Gastrocnemius medialis (tissue), 4 donors: ENCODE data around the gene SLC8A3. TPM values are rescaled to one million over a fixed set of nuclear protein-coding genes. Genes with fewer than 3 reads are reported as not detected.

Experiments used
- ATAC-seq, 2 donors: fragments of 150-250 bp; one replicate each; pipeline ENCODE4 v1.9.1; 2016
- DNase-seq, 2 donors: peaks; one replicate each; pipeline ENCODE4 v3.0.0-alpha.2; 2019
- H3K27ac ChIP-seq, 4 donors: fragments of 200-600 bp; sonication (generic); 1 replicate in 1 of 4; 2 replicates in 3 of 4; pipeline ENCODE4 v1.5.1; 2016 to 2018; ENCODE audit warnings: mild to moderate bottlenecking in 2 of 4, moderate library complexity in 1 of 4
- H3K27me3 ChIP-seq, 3 donors: fragments of 200-600 bp; sonication (generic) in 2 of 3; 1 replicate in 1 of 3; 2 replicates in 2 of 3; pipeline versions ENCODE4 v1.5.1 to v1.6.0; 2016 to 2019; ENCODE audit warnings: mild to moderate bottlenecking in 1 of 3, moderate library complexity in 1 of 3
- H3K36me3 ChIP-seq, 2 donors: fragments of 200-600 bp; sonication (generic) in 1 of 2; one replicate each; pipeline ENCODE4 v1.5.1; 2017 to 2018
- H3K4me1 ChIP-seq, 2 donors: fragments of 200-600 bp; sonication (generic) in 1 of 2; one replicate each; pipeline ENCODE4 v1.5.1; 2016 to 2017; ENCODE audit warnings: mild to moderate bottlenecking in 2 of 2
- H3K4me3 ChIP-seq, 4 donors: fragments of 200-600 bp; sonication (generic) in 3 of 4; 1 replicate in 1 of 4; 2 replicates in 3 of 4; pipeline ENCODE4 v1.5.1; 2016 to 2019; ENCODE audit warnings: mild to moderate bottlenecking in 2 of 4
- H3K9me3 ChIP-seq, 3 donors: fragments of 200-600 bp; sonication (generic) in 2 of 3; 1 replicate in 1 of 3; 2 replicates in 2 of 3; pipeline ENCODE4 v1.5.1; 2016 to 2019
- CTCF ChIP-seq, 5 experiments: fragments of 450-650 bp in 3 of 5; fragments of 200-600 bp in 2 of 5; sonication (generic) in 2 of 5; IDR thresholded peaks in 4 of 5; conservative IDR thresholded peaks in 1 of 5; 1 replicate in 4 of 5; 2 replicates in 1 of 5; pipeline ENCODE4 v1.5.1; 2016 to 2019; ENCODE audit warnings: antibody characterized with exemption in 5 of 5, mild to moderate bottlenecking in 3 of 5, moderate library complexity in 3 of 5
- POLR2A ChIP-seq, 2 donors: fragments of 450-650 bp; IDR thresholded peaks; one replicate each; pipeline ENCODE4 v1.6.1; 2017; ENCODE audit warnings: antibody characterized with exemption in 2 of 2, mild to moderate bottlenecking in 2 of 2, moderate library complexity in 2 of 2
- in situ Hi-C, 4 donors: fragments of 200-750 bp; cut with MboI; loops; one replicate each; pipeline versions ENCODE4 v1.15.0 to v1.8.0; 2017; ENCODE audit warnings: low sequenced_read_pairs in 4 of 4
- intact Hi-C: fragments of 100-400 bp; cut with DNase I; formaldehyde crosslinking; loops from one replicate; pipeline ENCODE4 v1.15.1; 2023; ENCODE audit warnings: low total_unique reads
- total RNA-seq, 4 donors: library from RNA; depleted of rRNA; stranded (reverse); fragments of >200 nt; gene quantifications; one replicate each; pipeline versions ENCODE4 v1.1.0 to v1.2.3, GENCODE V29; 2016

SLC8A3 gene
- total RNA-seq, 4 donors from 2014 or later: 8.5 to 14.1 (median 12.6) TPM

DNA sequence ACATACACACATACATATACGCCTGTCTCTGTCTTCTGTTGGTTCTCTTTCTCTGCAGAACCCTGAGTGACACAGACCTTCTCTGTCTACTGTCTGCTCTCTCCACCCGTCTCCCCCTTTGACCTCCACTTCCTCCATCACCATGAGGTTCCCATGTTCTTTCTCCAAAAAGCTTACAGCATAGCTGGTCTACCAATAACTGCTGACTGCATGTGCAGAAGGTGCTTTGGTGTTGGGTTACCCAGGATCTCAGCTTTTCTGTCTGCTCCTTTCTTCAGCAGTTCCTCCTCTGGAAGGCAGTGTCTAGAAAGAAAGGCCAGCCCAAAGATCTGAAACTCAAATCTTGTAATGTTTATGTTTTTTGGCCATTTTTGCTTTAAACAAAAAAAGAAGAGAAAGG is 184.0 kb downstream of the SLC8A3 start:
- in situ Hi-C loops: no loop called here
- ATAC-seq: no peak
- Histone ChIP-seq H3K9me3 (no peaks in the 10 kb centered on the region), H3K4me3 (no peak overlapping the region), H3K36me3 (no peaks in the 10 kb centered on the region), H3K27me3 (no peaks in the 10 kb centered on the region), H3K4me1 (no peaks in the 10 kb centered on the region), H3K27ac (no peak overlapping the region)
- intact Hi-C loops: no loop called here
- TF ChIP-seq CTCF (IDR thresholded peaks at IDR 0.05 in 4 of 5, conservative IDR thresholded peaks at IDR 0.05 in 1 of 5): no peak
- no peak for TF ChIP-seq POLR2A (IDR thresholded peaks at IDR 0.05)
- DNase-seq: no peak

DNA sequence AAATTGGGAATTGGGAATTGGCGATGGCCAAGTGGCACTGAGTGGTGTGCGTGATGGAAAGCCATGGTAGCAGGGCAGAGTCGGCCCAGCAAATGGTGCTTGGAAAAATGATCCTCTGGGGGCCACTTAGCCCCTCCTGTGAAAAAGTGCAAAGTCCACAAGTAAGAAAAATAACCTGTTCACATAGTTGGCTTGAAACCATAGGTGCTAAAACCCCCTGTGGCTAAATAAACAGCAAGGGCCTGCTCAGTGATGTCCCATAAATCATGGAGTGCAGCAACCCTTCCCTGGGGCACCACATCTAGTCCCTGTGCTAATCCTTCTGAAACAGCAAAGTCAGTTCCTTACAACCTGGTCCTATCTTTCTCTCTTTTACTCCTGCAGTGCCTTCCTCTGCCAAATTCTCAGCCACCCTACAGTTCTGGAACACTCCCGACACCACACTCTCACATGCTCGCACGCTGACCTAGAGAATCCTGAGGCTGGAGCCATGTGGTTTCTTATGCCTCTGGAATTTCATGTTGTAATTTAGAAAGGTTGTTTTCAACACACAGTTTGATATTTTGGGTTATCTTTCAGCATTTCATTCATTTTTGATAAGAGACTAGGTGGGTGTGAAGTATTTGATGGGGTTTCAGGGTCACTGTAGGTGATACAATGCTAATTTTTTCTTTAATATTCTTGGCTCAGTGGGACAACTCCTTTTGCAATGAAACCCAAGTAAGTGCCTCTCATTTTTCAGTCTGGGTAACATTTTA is 186.0 kb downstream of the SLC8A3 start:
- Histone ChIP-seq H3K9me3 (no peaks in the 10 kb centered on the region), H3K36me3 (no peaks in the 10 kb centered on the region), H3K27ac (no peak overlapping the region), H3K4me1 (no peaks in the 10 kb centered on the region), H3K4me3 (no peak overlapping the region), H3K27me3 (no peaks in the 10 kb centered on the region)
- intact Hi-C loops: no loop called here
- in situ Hi-C loops: no loop called here
- no peak for TF ChIP-seq CTCF (IDR thresholded peaks at IDR 0.05 in 4 of 5, conservative IDR thresholded peaks at IDR 0.05 in 1 of 5)
- TF ChIP-seq POLR2A (IDR thresholded peaks at IDR 0.05): no peak
- no peak for DNase-seq
- no peak for ATAC-seq

GRCh38 chr14:70000601-70001000 is 188.2 kb downstream of the SLC8A3 start:
- no peak overlapping the region for H3K4me3 ChIP-seq
- in situ Hi-C loops (no loop called here), intact Hi-C loops (no loop called here)
- H3K4me1 ChIP-seq: no peaks in the 10 kb centered on the region
- no peak for DNase-seq
- no peaks in the 10 kb centered on the region for H3K36me3 ChIP-seq
- no peak for ATAC-seq
- TF ChIP-seq CTCF (IDR thresholded peaks at IDR 0.05 in 4 of 5, conservative IDR thresholded peaks at IDR 0.05 in 1 of 5) (no peak), POLR2A (IDR thresholded peaks at IDR 0.05) (no peak)
- H3K27ac ChIP-seq: no peak overlapping the region
- H3K27me3 ChIP-seq: no peaks in the 10 kb centered on the region
- H3K9me3 ChIP-seq: no peaks in the 10 kb centered on the region

DNA sequence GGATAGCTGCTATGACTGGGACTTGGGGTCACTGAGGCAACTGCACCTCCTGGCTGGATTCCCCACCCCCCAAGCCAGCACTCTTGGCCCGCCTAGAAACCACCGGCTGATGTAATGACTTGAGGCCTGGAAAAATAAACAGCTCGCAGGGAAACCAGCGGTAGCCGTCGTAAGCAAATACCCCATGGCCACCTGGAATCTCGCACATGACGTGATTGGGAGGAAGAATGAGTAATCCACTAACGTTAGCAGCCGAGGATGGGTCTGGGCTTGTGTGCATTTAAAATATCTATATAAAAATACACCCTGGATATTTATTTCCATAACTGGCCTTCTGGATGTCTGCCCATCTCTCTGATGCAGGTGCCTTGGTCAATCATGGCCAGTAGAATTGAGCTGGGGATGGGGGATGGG is 189.5 kb downstream of the SLC8A3 start:
- no peaks in the 10 kb centered on the region for H3K27me3 ChIP-seq
- intact Hi-C loops (no loop called here), in situ Hi-C loops (no loop called here)
- H3K4me1 ChIP-seq: no peaks in the 10 kb centered on the region
- H3K27ac ChIP-seq: no peak overlapping the region
- no peaks in the 10 kb centered on the region for H3K36me3 ChIP-seq
- TF ChIP-seq POLR2A (IDR thresholded peaks at IDR 0.05): no peak
- TF ChIP-seq CTCF (IDR thresholded peaks at IDR 0.05 in 4 of 5, conservative IDR thresholded peaks at IDR 0.05 in 1 of 5): no peak
- DNase-seq (no peak), ATAC-seq (no peak)
- H3K4me3 ChIP-seq: no peak overlapping the region
- H3K9me3 ChIP-seq: no peaks in the 10 kb centered on the region

DNA sequence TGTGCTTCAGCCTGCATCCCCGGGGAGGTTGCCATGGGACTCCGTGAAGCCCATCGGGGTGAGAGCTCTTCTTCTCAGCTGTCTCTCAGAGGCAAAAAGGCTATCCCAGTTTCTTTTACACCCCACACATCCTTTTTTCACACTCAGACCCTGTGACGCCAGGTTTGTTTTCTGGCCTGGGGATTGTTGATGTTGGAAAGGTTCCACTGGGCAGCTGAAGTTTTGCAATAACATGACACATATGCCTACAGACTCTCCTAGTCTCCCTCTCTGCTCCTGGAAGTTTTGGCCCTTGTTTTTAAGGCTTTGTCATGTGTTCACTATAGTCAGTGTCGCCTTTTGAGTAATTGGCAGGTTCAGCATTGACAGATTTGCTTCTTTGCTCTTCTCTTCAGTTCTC is 190.9 kb downstream of the SLC8A3 start:
- H3K9me3 ChIP-seq: no peaks in the 10 kb centered on the region
- H3K36me3 ChIP-seq: no peaks in the 10 kb centered on the region
- H3K27ac ChIP-seq: no peak overlapping the region
- no peaks in the 10 kb centered on the region for H3K4me1 ChIP-seq
- in situ Hi-C loops (no loop called here), intact Hi-C loops (no loop called here)
- H3K4me3 ChIP-seq: no peak overlapping the region
- H3K27me3 ChIP-seq: no peaks in the 10 kb centered on the region
- TF ChIP-seq POLR2A (IDR thresholded peaks at IDR 0.05): no peak
- no peak for TF ChIP-seq CTCF (IDR thresholded peaks at IDR 0.05 in 4 of 5, conservative IDR thresholded peaks at IDR 0.05 in 1 of 5)
- DNase-seq (no peak), ATAC-seq (peak; percentile 79 to 82)
